ENCODE measurements around the gene APBB2. TPM values are rescaled to one million over a fixed set of nuclear protein-coding genes. Genes with fewer than 3 reads are reported as not detected.

Gene APBB2
- total and polyA plus RNA-seq, 2 of the 4 experiments (the other 2 are of a cell fraction) = 47.9 to 75.5 TPM

- Histone ChIP-seq H3K9me1 (ENCODE audit: insufficient read depth, low read length) (peaks cover 3% of the 10 kb centered on the region; the same call in 1 of the 2 replicates), H2AFZ (replicated peaks; ENCODE audit: low read length, poor library complexity) (no peak overlapping the region), H2AK5ac (ENCODE audit: low read depth, low read length) (no peak overlapping the region), H2BK120ac (ENCODE audit: low read depth, low read length) (no peak overlapping the region), H3K27me3 (ENCODE audit: control insufficient read depth, insufficient read depth, low read length) (no peaks in the 10 kb centered on the region), H3K36me3 (ENCODE audit: control insufficient read depth, insufficient read depth, low read length) (no peaks in the 10 kb centered on the region), H4K91ac (ENCODE audit: insufficient read depth, low read depth, low read length) (no peak overlapping the region), H2BK15ac (ENCODE audit: low read depth, low read length) (no peak overlapping the region), H3K9me3 (ENCODE audit: control insufficient read depth, insufficient read depth, low read length) (0 out of 2 replicates have a peak, but pooled peaks cover 2% of the 10 kb centered on the region), H4K8ac (ENCODE audit: low read depth in 2 of 2, low read length in 2 of 2) (no peak overlapping the region), H3K56ac (ENCODE audit: extremely low read depth, insufficient read depth, low read length) (no peak overlapping the region), H3K14ac (replicated peaks; ENCODE audit: low read depth, low read length) (no peak overlapping the region), H3K18ac (ENCODE audit: low read depth, low read length) (no peak overlapping the region), H3K27ac (ENCODE audit: insufficient read depth, low read length) (no peak overlapping the region), H2BK20ac (ENCODE audit: low read depth, low read length) (no peak overlapping the region), H3K79me1 (ENCODE audit: low read depth in 1 of 2, low read length in 2 of 2) (peaks cover 5 to 10% of the 10 kb centered on the region in 2 experiments; a peak in 1 of 4 replicates), H4K20me1 (ENCODE audit: insufficient read depth, low read length) (no peaks in the 10 kb centered on the region), H3K4ac (ENCODE audit: low read depth, low read length) (no peak overlapping the region), H2BK5ac (ENCODE audit: low read depth, low read length, poor library complexity, severe bottlenecking) (no peak overlapping the region), H4K5ac (ENCODE audit: low read depth, low read length) (no peak overlapping the region), H3K4me2 (ENCODE audit: low read depth, low read length) (no peak overlapping the region), H3K9ac (ENCODE audit: low read depth, low read length) (no peak overlapping the region), H2AK9ac (replicated peaks; ENCODE audit: low read depth, low read length, poor library complexity) (no peak overlapping the region), H3K23ac (ENCODE audit: low read depth, low read length) (no peak overlapping the region), H3K4me1 (ENCODE audit: control insufficient read depth, insufficient read depth, low read length) (no peaks in the 10 kb centered on the region), H3K4me3 (ENCODE audit: insufficient read depth, low read depth, low read length) (no peak overlapping the region)
- dilution Hi-C loops (cut with HindIII; ENCODE audit: low sequenced_read_pairs, unreplicated experiment) = no loop called here
- no peak for ATAC-seq (ENCODE audit: low read depth)
- TF ChIP-seq MAZ (IDR thresholded peaks at IDR 0.05; ENCODE audit: borderline replicate concordance, low read depth, low read length) (no peak), RFX5 (IDR thresholded peaks at IDR 0.05; ENCODE audit: low read depth, low read length) (no peak), FOS (IDR thresholded peaks at IDR 0.05; ENCODE audit: low read depth, low read length) (no peak), CTCF (conservative IDR thresholded peaks at IDR 0.05; ENCODE audit: low read depth, low read length) (no peak; the same call in 1 of the 2 replicates), NFE2L2 (IDR thresholded peaks at IDR 0.05; ENCODE audit: low read depth, low read length) (no peak), MXI1 (IDR thresholded peaks at IDR 0.05; ENCODE audit: borderline replicate concordance, low read depth, low read length) (no peak), RCOR1 (IDR thresholded peaks at IDR 0.05; ENCODE audit: insufficient replicate concordance, low read length) (no peak), ELK1 (IDR thresholded peaks at IDR 0.05; ENCODE audit: borderline replicate concordance, low read depth, low read length) (no peak), RAD21 (IDR thresholded peaks at IDR 0.05; ENCODE audit: low read length) (no peak), BHLHE40 (IDR thresholded peaks at IDR 0.05; ENCODE audit: low read depth, low read length) (no peak), USF2 (IDR thresholded peaks at IDR 0.05; ENCODE audit: low read depth, low read length) (no peak), SMC3 (IDR thresholded peaks at IDR 0.05; ENCODE audit: low read depth, low read length) (no peak), POLR2A (IDR thresholded peaks at IDR 0.05; ENCODE audit: low read depth, low read length) (no peak)
- POLR2A ChIA-PET (ENCODE audit: unreplicated experiment) = no interaction called here
- CTCF ChIA-PET = interaction anchor here (0.7 kb wide), 1 partner anchor 21 kb away, joined by 3 read pairs; no protein-coding TSS in a partner anchor
- in situ Hi-C loops (cut with MboI; ENCODE audit: low sequenced_read_pairs) = no loop called here
- no TSS peak for BruUV-seq (replicated peaks)
- no peak for DNase-seq
- intact Hi-C loops (cut with micrococcal nuclease) = no loop called here
Measured at GRCh38 chr4:41044165-41044564, 170.2 kb downstream of the APBB2 start.

Data from IMR-90 (cell line).